GM12873 (cell line): Measurements from ENCODE around the gene SLC20A1.

Experiments
- TF ChIP-seq, protein P1 (sequence below): IDR thresholded peaks from 2 replicates; pipeline ENCODE4 v1.5.1; 2012; ENCODE audit warnings: low read depth, mild to moderate bottlenecking, moderate library complexity, low read length, control low read depth; ENCODE audit not compliant: insufficient read depth; ENCODE audit errors: missing control alignments

SLC20A1 gene

DNA sequence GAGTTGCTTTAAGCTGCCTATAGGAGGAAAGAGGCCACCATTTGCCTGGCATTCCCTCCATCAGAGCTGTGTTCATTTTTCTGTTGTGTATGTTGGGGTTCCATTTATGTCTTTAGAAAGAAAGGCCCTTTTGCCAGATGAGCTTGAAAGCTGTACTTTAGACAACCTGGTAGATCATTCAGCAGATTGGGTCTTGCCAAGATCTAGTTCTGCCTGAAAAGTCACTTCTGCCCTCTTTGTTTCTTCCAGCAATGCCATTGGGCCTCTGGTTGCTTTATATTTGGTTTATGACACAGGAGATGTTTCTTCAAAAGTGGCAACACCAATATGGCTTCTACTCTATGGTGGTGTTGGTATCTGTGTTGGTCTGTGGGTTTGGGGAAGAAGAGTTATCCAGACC lies 14.4 kb downstream of the SLC20A1 start:
- TF ChIP-seq, protein P1, sequence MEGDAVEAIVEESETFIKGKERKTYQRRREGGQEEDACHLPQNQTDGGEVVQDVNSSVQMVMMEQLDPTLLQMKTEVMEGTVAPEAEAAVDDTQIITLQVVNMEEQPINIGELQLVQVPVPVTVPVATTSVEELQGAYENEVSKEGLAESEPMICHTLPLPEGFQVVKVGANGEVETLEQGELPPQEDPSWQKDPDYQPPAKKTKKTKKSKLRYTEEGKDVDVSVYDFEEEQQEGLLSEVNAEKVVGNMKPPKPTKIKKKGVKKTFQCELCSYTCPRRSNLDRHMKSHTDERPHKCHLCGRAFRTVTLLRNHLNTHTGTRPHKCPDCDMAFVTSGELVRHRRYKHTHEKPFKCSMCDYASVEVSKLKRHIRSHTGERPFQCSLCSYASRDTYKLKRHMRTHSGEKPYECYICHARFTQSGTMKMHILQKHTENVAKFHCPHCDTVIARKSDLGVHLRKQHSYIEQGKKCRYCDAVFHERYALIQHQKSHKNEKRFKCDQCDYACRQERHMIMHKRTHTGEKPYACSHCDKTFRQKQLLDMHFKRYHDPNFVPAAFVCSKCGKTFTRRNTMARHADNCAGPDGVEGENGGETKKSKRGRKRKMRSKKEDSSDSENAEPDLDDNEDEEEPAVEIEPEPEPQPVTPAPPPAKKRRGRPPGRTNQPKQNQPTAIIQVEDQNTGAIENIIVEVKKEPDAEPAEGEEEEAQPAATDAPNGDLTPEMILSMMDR, result no peak

- TF ChIP-seq, protein P1, result no peak
These were observed 16.0 kb downstream of the SLC20A1 start for GRCh38 chr2:112661656-112662305.

DNA sequence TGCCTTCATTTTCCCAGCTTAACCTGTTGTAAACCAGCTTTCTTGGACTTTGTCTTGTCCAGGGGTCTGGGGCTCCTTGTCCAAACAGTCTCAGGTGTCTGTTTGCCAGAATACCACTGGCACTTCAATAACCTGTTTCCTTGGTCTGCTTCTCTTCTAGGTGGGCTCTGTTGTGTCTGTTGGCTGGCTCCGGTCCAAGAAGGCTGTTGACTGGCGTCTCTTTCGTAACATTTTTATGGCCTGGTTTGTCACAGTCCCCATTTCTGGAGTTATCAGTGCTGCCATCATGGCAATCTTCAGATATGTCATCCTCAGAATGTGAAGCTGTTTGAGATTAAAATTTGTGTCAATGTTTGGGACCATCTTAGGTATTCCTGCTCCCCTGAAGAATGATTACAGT lies 17.0 kb downstream of the SLC20A1 start:
- TF ChIP-seq, protein P1, result no peak

GRCh38 chr2:112664689-112665088 lies 18.9 kb downstream of the SLC20A1 start:
- TF ChIP-seq, protein P1, result no peak

DNA sequence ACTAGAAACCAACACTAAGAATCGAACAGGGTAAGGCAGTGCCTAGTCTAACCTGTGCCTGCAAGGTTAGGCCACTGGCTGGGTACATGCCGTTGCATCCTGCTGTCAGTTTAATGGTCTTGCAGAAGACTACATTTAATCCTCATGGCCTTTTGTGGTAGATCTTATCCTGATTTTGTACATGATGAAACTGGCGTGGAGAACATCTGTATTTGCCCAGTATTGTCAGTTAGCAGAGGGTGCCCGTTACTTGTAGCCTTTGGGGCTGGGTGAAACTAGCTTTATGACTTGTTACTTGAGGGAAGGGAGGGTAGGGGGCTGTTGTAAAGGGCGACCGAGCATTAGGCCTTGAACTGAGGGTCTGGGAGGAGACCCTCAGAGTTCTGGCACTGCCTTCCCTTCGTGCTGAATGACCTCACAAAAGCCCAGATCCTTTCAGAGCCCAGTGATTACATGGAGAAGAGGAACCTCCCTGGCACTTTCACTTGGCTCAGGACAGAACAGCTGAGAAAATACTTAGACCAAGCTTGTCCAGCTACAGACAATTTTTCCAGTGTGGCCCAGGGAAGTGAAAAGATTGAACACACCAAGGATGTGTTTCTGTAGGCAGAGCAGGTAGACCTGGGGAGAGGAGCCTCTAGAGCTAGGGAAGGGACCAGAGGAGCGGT lies 19.5 kb downstream of the SLC20A1 start:
- TF ChIP-seq, protein P1, result no peak

DNA sequence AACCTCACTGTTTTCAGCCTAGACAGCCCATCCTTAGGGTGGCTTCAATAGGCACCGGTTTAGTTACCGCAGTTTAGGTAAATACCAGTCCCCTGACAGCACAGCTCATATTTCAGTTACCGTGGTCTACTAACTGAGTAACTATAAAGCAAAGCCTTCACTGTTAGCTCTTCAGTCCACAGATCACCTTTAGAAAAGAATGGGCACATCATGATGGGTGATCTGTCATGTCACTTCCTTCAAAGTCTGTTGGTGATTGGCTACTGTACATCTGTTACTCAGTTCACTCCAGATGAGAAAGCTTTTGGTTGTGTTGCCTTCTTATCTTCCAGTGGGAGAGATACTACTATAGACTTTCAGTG lies 21.0 kb downstream of the SLC20A1 start:
- TF ChIP-seq, protein P1, result no peak

DNA sequence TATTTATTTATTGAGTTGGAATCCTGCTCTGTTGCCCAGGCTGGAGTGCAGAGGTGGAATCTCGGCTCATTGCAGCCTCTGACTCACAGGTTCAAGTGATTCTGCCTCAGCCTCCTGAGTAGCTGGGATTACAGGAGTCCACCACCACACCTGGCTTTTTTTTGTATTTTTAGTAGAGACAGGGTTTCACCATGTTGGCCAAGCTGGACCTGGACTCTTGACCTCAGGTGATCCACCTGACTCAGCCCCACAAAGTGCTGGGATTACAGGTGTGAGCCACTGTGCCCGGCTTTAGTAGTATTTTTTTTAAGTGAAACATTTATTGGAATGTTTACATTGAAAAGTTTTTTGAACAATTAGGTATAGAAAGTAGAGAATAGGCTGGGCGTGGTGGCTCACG lies 23.9 kb downstream of the SLC20A1 start:
- TF ChIP-seq, protein P1, result no peak
